Liver (tissue), 2 donors: Measurements from ENCODE around the gene EYA4.

Experiments used
- YY1 ChIP-seq: IDR thresholded peaks from 2 replicates; pipeline ENCODE4 v1.6.1; 2016; ENCODE audit warnings: antibody characterized with exemption, mild to moderate bottlenecking
- TF ChIP-seq, protein P1 (sequence below): fragments of 150-350 bp; IDR thresholded peaks from 2 replicates; pipeline ENCODE4 v1.5.1; 2017; ENCODE audit warnings: improper control_type of control experiment, low read depth, low read length; ENCODE audit not compliant: missing input control
- donor health status: healthy.

GRCh38 chr6:133275213-133275612 is 34.1 kb downstream of the EYA4 start:
- TF ChIP-seq, protein P1, sequence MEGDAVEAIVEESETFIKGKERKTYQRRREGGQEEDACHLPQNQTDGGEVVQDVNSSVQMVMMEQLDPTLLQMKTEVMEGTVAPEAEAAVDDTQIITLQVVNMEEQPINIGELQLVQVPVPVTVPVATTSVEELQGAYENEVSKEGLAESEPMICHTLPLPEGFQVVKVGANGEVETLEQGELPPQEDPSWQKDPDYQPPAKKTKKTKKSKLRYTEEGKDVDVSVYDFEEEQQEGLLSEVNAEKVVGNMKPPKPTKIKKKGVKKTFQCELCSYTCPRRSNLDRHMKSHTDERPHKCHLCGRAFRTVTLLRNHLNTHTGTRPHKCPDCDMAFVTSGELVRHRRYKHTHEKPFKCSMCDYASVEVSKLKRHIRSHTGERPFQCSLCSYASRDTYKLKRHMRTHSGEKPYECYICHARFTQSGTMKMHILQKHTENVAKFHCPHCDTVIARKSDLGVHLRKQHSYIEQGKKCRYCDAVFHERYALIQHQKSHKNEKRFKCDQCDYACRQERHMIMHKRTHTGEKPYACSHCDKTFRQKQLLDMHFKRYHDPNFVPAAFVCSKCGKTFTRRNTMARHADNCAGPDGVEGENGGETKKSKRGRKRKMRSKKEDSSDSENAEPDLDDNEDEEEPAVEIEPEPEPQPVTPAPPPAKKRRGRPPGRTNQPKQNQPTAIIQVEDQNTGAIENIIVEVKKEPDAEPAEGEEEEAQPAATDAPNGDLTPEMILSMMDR: no peak
- TF ChIP-seq YY1: no peak
